ENCODE data around the gene PITRM1. TPM values are rescaled to one million over a fixed set of nuclear protein-coding genes. Genes with fewer than 3 reads are reported as not detected.

Gene PITRM1
- total and polyA plus RNA-seq, 9 donors: 46.6 to 107 (median 73.7) TPM

DNA sequence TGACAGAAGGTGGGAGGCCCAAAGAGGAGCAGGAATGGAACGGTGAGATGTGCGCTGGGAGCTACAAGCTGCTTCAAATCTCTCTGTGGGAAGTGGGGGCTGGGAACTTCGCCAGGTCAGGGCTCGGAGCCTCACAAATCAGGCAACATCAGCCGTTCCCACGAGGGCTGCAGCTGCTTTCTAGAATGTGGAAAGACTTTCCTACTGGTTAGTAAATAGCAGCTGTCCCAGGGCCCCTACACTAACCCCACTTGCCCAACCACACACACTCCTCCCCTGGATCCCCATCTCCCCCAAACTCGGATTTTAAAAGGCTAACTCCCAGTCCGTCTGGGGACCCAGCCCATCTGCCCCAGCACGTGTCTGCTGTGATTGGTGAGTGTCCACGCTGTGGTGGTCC, 40.6 kb upstream of the PITRM1 start:
- no peak for DNase-seq
- no peaks in the 10 kb centered on the region for H3K4me1 ChIP-seq (ENCODE audit: insufficient read depth)
- WGBS, 3 donors: 25 to 26% (median 26%) methylated on average over 10 of the region's 10 CpGs

DNA sequence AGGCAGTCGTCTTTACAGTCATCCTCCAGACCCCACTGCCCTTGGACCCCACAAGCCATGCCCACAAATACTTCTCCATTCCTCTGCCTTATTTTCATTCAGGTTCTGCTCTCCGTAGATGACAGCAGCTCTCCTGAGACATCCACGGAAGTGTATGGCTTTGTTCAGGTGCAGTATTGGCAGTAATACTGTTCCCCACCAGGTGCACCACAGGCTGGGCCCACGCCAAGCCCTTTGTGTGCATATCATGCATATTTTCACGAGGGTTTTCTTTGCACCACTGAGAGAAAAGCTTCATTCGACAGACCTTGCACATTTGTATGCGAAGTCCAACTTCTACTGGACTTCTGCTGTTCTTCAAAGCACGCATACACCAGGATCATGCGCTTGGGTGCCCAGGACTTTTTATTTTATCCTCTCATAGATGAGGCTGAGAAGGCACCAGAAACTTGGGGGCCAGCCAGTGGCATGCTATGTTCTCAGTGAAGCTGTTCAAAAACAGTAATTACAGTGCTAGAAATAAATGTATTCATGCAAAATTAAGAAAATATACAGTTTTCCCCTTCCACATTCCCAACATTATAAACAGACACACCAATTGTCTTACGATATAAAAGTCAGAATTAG, 37.8 kb upstream of the PITRM1 start:
- TF ChIP-seq POLR2A (IDR thresholded peaks at IDR 0.05) (no peak), EP300 (IDR thresholded peaks at IDR 0.05) (no peak)
- TF ChIP-seq, protein P1, sequence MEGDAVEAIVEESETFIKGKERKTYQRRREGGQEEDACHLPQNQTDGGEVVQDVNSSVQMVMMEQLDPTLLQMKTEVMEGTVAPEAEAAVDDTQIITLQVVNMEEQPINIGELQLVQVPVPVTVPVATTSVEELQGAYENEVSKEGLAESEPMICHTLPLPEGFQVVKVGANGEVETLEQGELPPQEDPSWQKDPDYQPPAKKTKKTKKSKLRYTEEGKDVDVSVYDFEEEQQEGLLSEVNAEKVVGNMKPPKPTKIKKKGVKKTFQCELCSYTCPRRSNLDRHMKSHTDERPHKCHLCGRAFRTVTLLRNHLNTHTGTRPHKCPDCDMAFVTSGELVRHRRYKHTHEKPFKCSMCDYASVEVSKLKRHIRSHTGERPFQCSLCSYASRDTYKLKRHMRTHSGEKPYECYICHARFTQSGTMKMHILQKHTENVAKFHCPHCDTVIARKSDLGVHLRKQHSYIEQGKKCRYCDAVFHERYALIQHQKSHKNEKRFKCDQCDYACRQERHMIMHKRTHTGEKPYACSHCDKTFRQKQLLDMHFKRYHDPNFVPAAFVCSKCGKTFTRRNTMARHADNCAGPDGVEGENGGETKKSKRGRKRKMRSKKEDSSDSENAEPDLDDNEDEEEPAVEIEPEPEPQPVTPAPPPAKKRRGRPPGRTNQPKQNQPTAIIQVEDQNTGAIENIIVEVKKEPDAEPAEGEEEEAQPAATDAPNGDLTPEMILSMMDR (IDR thresholded peaks at IDR 0.05): no peak
- Histone ChIP-seq H3K9me3 (no peaks in the 10 kb centered on the region), H3K4me3 (no peak overlapping the region), H3K27me3 (no peaks in the 10 kb centered on the region), H3K36me3 (no peaks in the 10 kb centered on the region), H3K27ac (no peak overlapping the region), H3K4me1 (ENCODE audit: insufficient read depth) (no peaks in the 10 kb centered on the region)
- no peak for DNase-seq
- intact Hi-C loops (cut with DNase I): no loop called here
- WGBS, 3 donors: 50 to 60% (median 51%) methylated on average over 10 of the region's 10 CpGs

More for the DNA sequence above, 40.6 kb upstream of the PITRM1 start:
- intact Hi-C loops (cut with DNase I): no loop called here
- Histone ChIP-seq H3K36me3 (no peaks in the 10 kb centered on the region), H3K9me3 (no peaks in the 10 kb centered on the region), H3K4me3 (no peak overlapping the region), H3K27ac (no peak overlapping the region), H3K27me3 (no peaks in the 10 kb centered on the region)
- TF ChIP-seq, protein P1 (IDR thresholded peaks at IDR 0.05): no peak
- TF ChIP-seq POLR2A (IDR thresholded peaks at IDR 0.05) (no peak), EP300 (IDR thresholded peaks at IDR 0.05) (no peak)

DNA sequence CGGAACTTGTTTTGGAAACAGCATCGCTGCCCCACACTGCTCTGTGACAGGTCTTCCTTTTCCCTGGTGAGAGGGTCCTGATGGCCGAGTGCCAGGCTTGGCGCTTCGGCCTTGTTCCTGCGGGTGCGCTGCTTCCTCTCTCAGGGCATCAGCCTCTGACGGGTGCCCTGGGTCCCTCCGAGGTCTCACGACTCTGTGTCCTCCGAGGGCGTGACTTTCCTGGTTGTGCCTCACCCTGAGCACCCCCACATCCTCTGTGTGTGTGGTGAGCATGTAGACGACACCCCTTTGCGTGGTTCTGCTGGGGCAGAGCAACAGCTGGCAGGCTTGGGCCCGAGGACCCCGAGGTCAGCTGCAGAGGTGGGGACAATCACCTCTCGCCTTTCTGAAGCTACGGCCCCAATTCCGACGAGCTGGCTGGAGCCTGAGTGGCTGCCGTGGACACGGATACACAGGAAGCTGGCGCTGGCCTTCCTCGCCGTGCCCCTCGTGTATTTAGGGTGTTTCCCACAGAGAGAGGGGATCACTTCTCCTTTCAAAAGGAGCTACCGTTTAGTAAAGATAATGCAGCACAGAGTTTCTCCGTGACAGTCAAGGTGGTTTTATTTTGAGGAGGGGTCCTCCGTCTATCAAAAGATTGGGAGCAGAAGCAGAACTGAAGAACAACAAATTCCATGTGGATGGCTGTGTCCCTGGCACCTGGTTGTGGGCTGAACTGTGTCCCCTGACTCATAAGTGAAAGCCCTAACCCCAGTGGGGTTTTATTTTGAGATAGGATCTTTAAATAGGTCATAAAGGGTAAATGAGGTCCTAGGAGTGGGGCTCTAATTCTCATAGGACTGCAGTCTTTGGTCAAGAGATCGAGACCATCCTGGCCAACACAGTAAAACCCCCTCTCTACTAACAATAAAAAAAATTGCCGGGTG, 36.2 kb upstream of the PITRM1 start:
- no peak overlapping the region for H3K4me3 ChIP-seq
- DNase-seq: no peak

DNA sequence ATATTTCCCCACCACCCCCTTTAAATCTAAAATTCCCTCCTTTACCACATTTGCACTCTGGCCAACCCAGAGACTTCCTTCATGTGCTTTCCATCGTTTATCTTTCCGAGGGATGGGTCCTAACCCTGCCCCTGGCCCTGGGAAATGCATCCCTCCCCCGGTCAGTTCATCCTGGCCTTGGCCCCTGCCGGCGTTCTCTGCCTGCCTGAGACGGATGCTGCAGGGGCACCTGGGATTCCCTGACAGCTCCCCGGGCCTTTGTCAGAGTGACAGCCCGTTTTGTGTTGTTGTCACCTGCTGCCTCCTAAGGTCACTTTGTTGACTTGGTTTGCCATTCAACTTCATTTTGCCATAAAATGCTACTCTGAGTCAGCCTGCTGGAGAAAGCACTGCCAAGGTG, 34.8 kb upstream of the PITRM1 start:
- Histone ChIP-seq H3K27ac (no peak overlapping the region), H3K4me1 (ENCODE audit: insufficient read depth) (no peaks in the 10 kb centered on the region), H3K4me3 (no peak overlapping the region), H3K27me3 (no peaks in the 10 kb centered on the region), H3K36me3 (no peaks in the 10 kb centered on the region), H3K9me3 (no peaks in the 10 kb centered on the region)
- DNase-seq: no peak
- TF ChIP-seq EP300 (IDR thresholded peaks at IDR 0.05): no peak
- TF ChIP-seq POLR2A (IDR thresholded peaks at IDR 0.05): no peak
- TF ChIP-seq, protein P1 (IDR thresholded peaks at IDR 0.05): no peak
- intact Hi-C loops (cut with DNase I): loop anchor here in 1 of 4 donors (10.0 kb wide), 1 partner anchor 1557 kb away; no protein-coding TSS in a partner anchor
- 29 to 53% (median 43%) methylated on average over 8 of the region's 8 CpGs for WGBS, 3 donors

More for the DNA sequence above, 36.2 kb upstream of the PITRM1 start:
- H3K9me3 ChIP-seq: no peaks in the 10 kb centered on the region
- TF ChIP-seq, protein P1 (IDR thresholded peaks at IDR 0.05): no peak
- TF ChIP-seq EP300 (IDR thresholded peaks at IDR 0.05): no peak
- TF ChIP-seq POLR2A (IDR thresholded peaks at IDR 0.05): no peak
- no peak overlapping the region for H3K27ac ChIP-seq
- intact Hi-C loops (cut with DNase I): loop anchor here in 1 of 4 donors (10.0 kb wide), 1 partner anchor 1556 kb away; no protein-coding TSS in a partner anchor
- no peaks in the 10 kb centered on the region for H3K27me3 ChIP-seq
- no peaks in the 10 kb centered on the region for H3K4me1 ChIP-seq (ENCODE audit: insufficient read depth)
- H3K36me3 ChIP-seq: no peaks in the 10 kb centered on the region
- 87 to 89% (median 88%) methylated on average over 31 of the region's 31 CpGs for WGBS, 3 donors
